NOMO-1 treated with DMSO at 0.1 percent for 48 hours (cell line): ENCODE results near the gene GNAZ.
A peak's percentile ranks its signal among the peaks of the same experiment; 100 is the strongest.

Experiments used
- DNase-seq: peaks from one replicate; lab custom pipeline; 2025; ENCODE audit not compliant: unreplicated experiment; lab: John Stamatoyannopoulos, UW

GNAZ gene

GRCh38 chr22:23117891-23118646, 47.8 kb downstream of the GNAZ start:
- no peak for DNase-seq

- no peak for DNase-seq
Measured at GRCh38 chr22:23118647-23119493, 48.6 kb downstream of the GNAZ start.

GRCh38 chr22:23119494-23120414, 49.4 kb downstream of the GNAZ start:
- DNase-seq: no peak

GRCh38 chr22:23120415-23120899, 50.1 kb downstream of the GNAZ start:
- DNase-seq: no peak

- DNase-seq: no peak
Measured at GRCh38 chr22:23121000-23121421, 50.7 kb downstream of the GNAZ start.

GRCh38 chr22:23121424-23121823, 51.1 kb downstream of the GNAZ start:
- DNase-seq: peak; percentile 48

- DNase-seq: no peak
Measured at GRCh38 chr22:23122216-23122957, 52.1 kb downstream of the GNAZ start.

- no peak for DNase-seq
Measured at GRCh38 chr22:23122992-23123803, 52.9 kb downstream of the GNAZ start.

GRCh38 chr22:23123804-23124254, 53.5 kb downstream of the GNAZ start:
- no peak for DNase-seq

- no peak for DNase-seq
Measured at GRCh38 chr22:23124611-23125511, 54.5 kb downstream of the GNAZ start.

- DNase-seq: no peak
Measured at GRCh38 chr22:23125512-23126103, 55.3 kb downstream of the GNAZ start.

GRCh38 chr22:23126165-23127054, 56.1 kb downstream of the GNAZ start:
- no peak for DNase-seq

- no peak for DNase-seq
Measured at GRCh38 chr22:23127055-23127756, 56.9 kb downstream of the GNAZ start.

GRCh38 chr22:23127788-23128187, 57.5 kb downstream of the GNAZ start:
- no peak for DNase-seq

GRCh38 chr22:23128269-23129108, 58.2 kb downstream of the GNAZ start:
- peak; percentile 48 for DNase-seq
